NK-92 (cell line): ENCODE results near the gene NCL.
"Not testable (repeated sequence)": the region's sequence is repeated elsewhere in the genome, so short reads cannot be mapped to it uniquely, and the experiment has no call there.

Source experiments
- DNase-seq: peaks from one replicate; lab custom pipeline; 2025; ENCODE audit not compliant: unreplicated experiment; lab: John Stamatoyannopoulos, UW

NCL gene

DNA sequence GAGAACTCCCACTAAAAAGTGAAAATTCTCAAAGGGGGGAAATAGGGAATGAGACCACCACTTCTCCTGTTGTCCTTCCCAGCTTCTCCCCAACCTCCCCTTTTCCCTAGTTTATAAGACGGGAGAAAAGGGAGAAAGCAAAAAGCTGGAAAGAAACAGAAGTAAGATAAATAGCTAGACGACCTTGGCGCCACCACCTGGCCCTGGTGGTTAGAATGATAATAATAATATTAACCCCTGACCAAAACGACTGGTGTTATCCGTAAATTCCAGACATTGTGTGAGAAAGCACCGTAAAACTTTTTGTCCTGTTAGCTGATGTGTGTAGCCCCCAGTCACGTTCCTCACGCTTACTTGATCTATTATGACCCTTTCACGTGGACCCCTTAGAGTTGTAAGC lies 56.0 kb downstream of the NCL start:
- not testable (repeated sequence) for DNase-seq

DNA sequence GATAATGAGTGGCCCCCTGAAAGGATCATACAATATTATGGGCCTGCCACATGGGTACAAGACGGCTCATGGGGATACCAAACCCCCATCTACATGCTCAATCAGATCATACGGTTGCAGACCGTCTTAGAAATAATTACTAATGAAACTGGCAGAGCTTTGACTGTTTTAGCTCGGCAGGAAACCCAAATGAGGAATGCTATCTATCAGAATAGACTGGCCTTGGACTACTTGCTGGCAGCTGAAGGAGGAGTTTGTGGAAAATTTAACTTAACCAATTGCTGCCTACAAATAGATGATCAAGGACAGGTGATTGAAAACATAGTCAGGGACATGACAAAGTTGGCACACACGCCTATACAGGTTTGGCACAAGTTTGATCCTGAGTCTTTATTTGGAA lies 56.6 kb downstream of the NCL start:
- not testable (repeated sequence) for DNase-seq

DNA sequence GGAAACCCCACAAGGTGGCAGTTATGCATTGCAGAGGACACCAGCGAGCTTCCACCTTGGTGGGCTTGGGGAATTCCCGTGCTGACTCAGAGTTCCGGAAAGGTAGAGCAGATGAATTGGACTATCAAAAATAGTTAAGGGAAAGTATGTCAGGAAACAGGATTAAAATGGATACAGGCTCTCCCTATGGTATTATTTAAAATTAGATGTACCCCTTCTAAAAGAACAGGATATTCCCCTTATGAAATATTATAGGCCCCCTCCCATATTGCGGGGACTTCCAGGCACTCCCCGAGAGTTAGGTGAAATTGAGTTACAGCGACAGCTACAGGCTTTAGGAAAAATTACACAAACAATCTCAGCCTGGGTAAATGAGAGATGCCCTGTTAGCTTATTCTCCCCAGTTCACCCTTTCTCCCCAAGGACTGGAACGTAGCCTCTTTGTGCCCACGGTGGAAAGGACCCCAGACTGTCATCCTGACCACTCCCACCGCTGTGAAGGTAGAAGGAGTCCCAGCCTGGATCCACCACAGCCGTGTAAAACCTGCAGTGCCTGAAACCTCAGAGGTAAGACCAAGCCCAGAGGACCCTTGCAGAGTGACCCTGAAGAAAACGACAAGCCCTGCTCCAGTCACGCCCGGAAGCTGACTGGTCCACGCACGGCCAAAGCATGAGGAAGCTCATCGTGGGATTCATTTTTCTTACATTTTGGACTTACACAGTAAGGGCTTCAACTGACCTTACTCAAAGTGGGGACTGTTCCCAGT lies 58.5 kb downstream of the NCL start:
- DNase-seq, result not testable (repeated sequence)

DNA sequence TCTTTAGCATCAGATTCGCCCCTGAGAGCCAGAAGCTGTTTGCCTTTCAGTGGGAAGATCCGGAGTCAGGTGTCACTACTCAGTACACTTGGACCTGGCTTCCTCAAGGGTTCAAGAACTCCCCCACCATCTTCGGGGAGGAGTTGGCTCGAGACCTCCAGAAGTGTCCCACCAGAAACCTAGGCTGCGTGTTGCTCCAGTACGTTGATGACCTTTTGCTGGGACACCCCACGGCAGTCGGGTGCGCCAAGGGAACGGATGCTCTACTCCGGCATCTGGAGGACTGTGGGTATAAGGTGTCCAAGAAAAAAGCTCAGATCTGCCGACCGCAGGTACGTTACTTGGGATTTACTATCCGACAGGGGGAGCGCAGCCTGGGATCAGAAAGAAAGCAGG lies 60.1 kb downstream of the NCL start:
- not testable (repeated sequence) for DNase-seq
